Ishikawa (cell line): ENCODE measurements around the gene CCDC149.

Experiments used
- EP300 ChIP-seq: IDR thresholded peaks from 2 replicates; pipeline ENCODE4 v1.6.1; 2012; ENCODE audit warnings: borderline replicate concordance
- TAF1 ChIP-seq: IDR thresholded peaks from 2 replicates; pipeline ENCODE4 v1.6.1; 2012; ENCODE audit warnings: low read depth, mild to moderate bottlenecking

DNA sequence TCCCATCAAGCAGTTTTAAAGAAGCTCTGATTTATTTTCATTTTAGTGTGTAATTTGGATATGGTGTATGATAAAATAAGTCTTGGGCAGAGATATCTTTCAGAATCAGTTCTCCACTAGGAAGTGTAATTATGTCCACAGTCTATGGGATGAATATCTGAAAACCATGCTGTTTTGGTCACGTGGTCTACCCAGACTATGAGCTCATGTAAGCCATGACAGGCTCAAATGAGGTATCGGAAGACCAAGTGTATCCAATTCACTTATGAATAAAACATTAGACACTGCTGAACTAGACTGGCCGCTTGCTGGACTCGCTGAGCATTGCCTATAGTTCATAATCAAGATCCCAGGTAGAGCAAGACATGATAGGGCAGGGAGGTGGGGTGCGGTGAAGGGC is 66.9 kb downstream of the CCDC149 start:
- no peak for TF ChIP-seq EP300
- TF ChIP-seq TAF1 = no peak
